Coronary artery (tissue), 2 donors: ENCODE results near the gene FLT4.

Source experiments
- DNase-seq: peaks from one replicate; pipeline ENCODE4 v3.0.0-alpha.2; 2017; ENCODE audit warnings: low spot score
- H3K27ac ChIP-seq, 2 donors: fragments of 200-600 bp; sonication (generic); one replicate each; pipeline ENCODE4 v1.5.1; 2016 to 2019
- H3K4me3 ChIP-seq: fragments of 200-600 bp; sonication (generic); 2 replicates; pipeline ENCODE4 v1.5.1; 2016; ENCODE audit warnings: mild to moderate bottlenecking, moderate library complexity
- TF ChIP-seq, protein P1 (sequence below): fragments of 200-600 bp; sonication (generic); IDR thresholded peaks from one replicate; pipeline ENCODE4 v1.5.1; 2019; ENCODE audit warnings: antibody characterized with exemption

Gene FLT4

DNA sequence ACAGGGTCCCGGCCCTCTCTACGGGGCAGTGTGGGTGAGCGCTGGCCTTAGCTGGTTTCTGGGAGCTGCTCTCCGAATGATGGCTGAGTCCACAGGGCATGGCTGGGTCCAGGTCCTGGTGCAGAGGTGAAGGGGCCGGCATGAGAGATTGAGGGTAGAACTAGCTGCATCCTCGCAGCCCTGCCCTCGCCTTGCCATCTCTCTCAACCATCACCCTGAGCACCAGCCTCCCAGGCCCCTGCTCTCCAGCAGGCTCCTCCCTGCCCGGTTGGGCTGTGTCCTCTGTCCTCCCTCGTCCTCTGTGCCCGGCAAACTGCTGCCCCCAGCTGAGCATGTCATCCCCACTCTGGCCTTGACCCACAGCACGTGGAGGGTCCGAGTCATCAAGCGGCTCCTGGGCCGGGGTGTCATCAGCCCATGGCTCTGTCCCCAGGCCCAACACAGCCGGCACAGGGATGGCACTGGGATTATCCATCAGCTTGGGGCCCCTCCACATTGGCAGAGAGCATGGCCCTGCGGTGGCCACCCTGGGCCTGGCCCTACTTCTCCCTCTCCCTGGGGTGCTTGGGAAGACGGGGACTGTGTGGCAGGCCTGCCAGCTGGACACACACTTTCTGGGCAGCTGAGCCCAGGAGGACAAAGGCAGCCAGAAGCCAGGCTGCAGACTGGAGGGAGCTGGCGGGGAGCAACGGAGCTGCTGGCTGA lies 8.4 kb downstream of the FLT4 start:
- DNase-seq: no peak
- Histone ChIP-seq H3K27ac (no peak overlapping the region), H3K4me3 (no peak overlapping the region)
- TF ChIP-seq, protein P1, sequence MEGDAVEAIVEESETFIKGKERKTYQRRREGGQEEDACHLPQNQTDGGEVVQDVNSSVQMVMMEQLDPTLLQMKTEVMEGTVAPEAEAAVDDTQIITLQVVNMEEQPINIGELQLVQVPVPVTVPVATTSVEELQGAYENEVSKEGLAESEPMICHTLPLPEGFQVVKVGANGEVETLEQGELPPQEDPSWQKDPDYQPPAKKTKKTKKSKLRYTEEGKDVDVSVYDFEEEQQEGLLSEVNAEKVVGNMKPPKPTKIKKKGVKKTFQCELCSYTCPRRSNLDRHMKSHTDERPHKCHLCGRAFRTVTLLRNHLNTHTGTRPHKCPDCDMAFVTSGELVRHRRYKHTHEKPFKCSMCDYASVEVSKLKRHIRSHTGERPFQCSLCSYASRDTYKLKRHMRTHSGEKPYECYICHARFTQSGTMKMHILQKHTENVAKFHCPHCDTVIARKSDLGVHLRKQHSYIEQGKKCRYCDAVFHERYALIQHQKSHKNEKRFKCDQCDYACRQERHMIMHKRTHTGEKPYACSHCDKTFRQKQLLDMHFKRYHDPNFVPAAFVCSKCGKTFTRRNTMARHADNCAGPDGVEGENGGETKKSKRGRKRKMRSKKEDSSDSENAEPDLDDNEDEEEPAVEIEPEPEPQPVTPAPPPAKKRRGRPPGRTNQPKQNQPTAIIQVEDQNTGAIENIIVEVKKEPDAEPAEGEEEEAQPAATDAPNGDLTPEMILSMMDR: no peak

DNA sequence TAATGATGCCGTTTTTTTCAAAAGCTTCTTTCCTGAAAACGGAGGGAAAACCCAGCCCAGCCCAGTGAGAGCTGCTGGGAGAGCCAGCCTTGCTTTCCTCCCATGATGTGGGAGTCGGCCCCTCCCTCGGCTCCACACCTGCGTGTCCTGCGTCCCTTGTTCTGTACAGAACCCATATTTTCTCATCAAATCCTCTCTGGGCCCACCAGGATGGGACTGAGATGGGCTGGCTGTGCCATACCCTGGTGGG lies 8.9 kb downstream of the FLT4 start:
- Histone ChIP-seq H3K27ac (no peak overlapping the region), H3K4me3 (no peak overlapping the region)
- DNase-seq: no peak
- TF ChIP-seq, protein P1: no peak

DNA sequence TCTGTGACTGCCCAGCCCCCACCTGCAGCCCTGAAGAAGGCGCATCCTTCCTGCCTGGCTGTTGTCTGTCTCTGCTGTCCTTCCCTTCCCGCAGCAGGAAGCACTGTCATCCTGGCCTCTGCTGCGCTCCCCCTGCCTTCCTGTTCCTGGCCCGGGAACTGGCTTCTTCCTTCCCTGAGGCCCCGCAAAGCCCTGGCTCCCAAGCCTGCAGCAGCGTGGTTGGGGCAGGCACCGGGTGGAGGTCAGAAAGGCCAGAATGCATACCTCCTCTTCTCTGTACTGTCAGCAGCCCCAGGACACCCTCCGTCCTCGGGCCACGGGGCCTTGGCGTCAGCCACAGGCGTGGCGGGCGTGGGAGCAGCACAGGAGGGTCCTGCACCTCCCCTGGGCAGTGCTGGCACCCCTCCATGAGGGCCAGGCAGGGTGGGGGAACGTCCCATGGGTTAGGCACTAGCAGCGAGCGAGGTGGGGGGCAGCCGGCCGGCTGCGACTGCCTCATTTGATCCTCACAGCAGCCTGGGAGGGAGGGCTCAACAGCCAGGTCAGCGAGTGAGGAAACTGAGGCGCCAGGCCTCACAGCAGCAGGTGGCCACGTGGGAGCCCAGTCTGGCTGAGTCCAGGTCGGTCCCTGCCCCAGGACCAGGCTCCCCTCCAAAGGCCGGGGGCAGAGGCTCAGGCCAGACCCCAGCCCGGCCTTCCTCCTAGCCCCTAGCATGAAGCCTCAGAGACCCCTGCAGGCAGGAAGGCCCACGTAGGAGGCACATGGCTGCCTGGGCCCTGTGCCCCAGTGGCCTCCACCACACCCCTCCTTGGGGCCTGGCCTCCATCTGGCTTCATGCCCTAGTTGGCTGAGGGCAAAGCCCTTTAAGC lies 9.4 kb downstream of the FLT4 start:
- TF ChIP-seq, protein P1: no peak
- H3K27ac ChIP-seq: no peak overlapping the region

DNA sequence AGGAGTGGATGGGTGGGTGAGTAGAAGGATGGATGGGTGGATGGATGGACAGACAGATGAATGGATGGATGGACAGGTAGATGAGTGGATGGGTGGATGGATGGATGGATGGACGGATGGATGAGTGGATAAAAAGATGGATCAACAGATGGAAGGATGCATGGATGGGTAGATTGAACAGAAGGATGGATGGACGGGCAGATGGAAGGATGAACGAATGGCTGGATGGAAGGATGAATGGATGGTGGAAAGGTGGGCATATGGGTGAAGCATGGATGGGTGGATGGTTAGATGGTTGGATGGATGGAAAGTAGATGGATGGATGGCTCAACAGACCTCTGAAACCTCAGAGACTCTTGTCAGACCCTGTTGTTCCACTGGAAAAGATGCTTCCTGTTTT lies 10.1 kb downstream of the FLT4 start:
- Histone ChIP-seq H3K27ac (no peak overlapping the region), H3K4me3 (no peak overlapping the region)
- TF ChIP-seq, protein P1: no peak
- DNase-seq: no peak

More for the DNA sequence above, 9.4 kb downstream of the FLT4 start:
- peak; percentile 70 for DNase-seq
- no peak overlapping the region for H3K4me3 ChIP-seq

DNA sequence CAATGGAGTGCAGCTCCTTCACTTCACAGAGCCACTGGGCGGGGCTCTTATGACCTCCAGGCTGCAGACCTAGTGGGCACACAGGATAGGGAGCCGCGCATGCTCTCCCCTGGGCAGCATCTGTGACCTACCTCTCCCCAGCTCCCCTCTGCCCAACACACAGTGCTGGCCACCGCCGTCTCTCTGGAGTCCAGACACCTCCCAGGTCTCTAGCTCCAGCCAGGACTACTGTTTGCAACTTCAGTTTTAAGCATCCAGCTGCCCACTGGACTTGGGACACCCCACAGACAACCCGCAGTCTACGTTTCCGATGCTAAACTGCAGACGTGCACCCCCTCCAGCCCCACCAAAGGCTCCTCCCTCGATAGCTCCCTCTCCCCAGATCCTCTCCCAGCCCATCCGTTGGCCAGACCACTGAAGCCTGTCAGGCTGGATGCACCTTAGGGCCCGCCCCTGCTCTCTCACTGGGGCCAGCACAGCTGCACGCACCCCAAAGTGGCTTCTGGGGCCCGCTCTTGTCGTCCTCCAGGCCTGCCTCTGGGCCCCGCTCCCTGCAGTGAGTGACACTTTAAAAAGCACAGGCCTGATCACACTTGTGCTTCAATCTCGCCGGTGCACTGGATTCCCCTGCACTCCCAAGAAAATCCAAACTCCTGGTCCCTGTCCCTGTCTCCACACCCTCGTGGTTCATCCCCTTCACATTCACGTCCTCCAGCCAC lies 11.3 kb downstream of the FLT4 start:
- DNase-seq: no peak
- TF ChIP-seq, protein P1: no peak

DNA sequence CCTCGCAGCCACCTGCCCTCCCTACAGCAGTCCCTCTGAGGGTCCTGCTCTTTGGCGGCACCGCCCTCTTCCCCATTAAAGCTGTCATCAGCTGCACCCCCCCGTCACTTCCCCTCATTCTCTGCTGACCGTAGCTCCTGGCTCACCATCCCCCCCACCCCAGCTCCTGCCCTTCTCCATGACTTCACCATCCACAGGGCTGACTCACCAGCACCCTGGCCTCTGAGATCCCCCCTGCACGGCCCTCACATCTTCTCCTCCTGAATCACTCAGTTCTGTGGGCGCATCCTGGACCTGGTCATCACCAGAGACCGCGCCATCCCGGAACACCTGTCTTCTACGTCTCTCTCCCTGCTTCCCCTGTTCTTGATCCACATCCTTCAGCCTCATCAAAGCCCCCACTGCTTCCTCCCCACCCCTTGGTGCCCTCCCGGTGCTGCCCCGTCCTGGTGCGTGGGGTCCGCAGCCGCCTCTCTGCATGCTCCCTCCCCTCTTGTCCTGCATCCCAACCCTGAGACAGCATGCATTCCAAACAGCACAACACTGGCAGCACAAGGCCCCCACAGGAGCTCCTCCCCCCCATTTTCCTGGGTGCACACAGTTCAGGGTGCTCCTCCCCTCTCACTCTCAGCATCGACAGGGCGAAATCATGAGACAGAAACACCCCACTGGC lies 12.9 kb downstream of the FLT4 start:
- TF ChIP-seq, protein P1: no peak
- Histone ChIP-seq H3K4me3 (no peak overlapping the region), H3K27ac (no peak overlapping the region)
- DNase-seq: no peak

More for the DNA sequence above, 11.3 kb downstream of the FLT4 start:
- H3K4me3 ChIP-seq: no peak overlapping the region
- H3K27ac ChIP-seq: no peak overlapping the region
